H1 (cell line): Measurements from ENCODE around the gene MRTO4. TPM values are rescaled to one million over a fixed set of nuclear protein-coding genes. Genes with fewer than 3 reads are reported as not detected.

ENCODE experiments used
- CTCF ChIA-PET: fragments of 300-600 bp; sonication (Branson Sonifier 250); formaldehyde crosslinking; loops from one replicate; lab custom pipeline; 2021; ENCODE audit not compliant: partially characterized antibody; lab: Charles Lee
- POLR2A ChIA-PET: fragments of 300-600 bp; sonication (Branson Sonifier 250); formaldehyde crosslinking; loops from one replicate; lab custom pipeline; 2021; ENCODE audit warnings: inconsistent platforms; ENCODE audit not compliant: partially characterized antibody; lab: Charles Lee
- DNase-seq, 2 experiments: peaks; one replicate each; pipeline versions ENCODE4 v3.0.0 to v3.0.0-alpha.2; 2010 to 2022; ENCODE audit warnings: low spot score in 2 of 2, low read depth in 1 of 2, mixed read lengths in 1 of 2
- FAIRE-seq: peaks from 2 replicates; lab custom pipeline; 2011; peaks lifted over from hg19 to GRCh38; lab: Jason Lieb, UNC
- H2AFZ ChIP-seq: 2 replicates; pipeline ENCODE4 v1.8.1; 2012; ENCODE audit warnings: low read length, inconsistent platforms
- H2AK5ac ChIP-seq: 2 replicates; pipeline ENCODE4 v1.6.1; 2013; ENCODE audit warnings: low read depth, low read length
- H2BK120ac ChIP-seq: replicated peaks from 2 replicates; pipeline ENCODE3; 2013; ENCODE audit warnings: low read depth, low read length, inconsistent platforms
- H2BK12ac ChIP-seq: 2 replicates; pipeline ENCODE4 v1.6.1; 2013; ENCODE audit warnings: low read depth, low read length
- H2BK15ac ChIP-seq: 2 replicates; pipeline ENCODE4 v1.6.1; 2013; ENCODE audit warnings: low read length
- H2BK20ac ChIP-seq: 2 replicates; pipeline ENCODE4 v1.6.1; 2013; ENCODE audit warnings: low read length
- H2BK5ac ChIP-seq: 2 replicates; pipeline ENCODE4 v1.6.1; 2013; ENCODE audit warnings: low read depth, low read length
- H3K14ac ChIP-seq: 2 replicates; pipeline ENCODE4 v1.6.1; 2013; ENCODE audit warnings: inconsistent platforms; ENCODE audit not compliant: insufficient read length
- H3K18ac ChIP-seq: 2 replicates; pipeline ENCODE4 v1.6.1; 2013; ENCODE audit warnings: low read length; ENCODE audit errors: extremely low read depth
- H3K23ac ChIP-seq: 2 replicates; pipeline ENCODE4 v1.6.1; 2013; ENCODE audit warnings: inconsistent platforms; ENCODE audit not compliant: insufficient read length
- H3K23me2 ChIP-seq: 2 replicates; pipeline ENCODE4 v1.6.1; 2013; ENCODE audit warnings: low read depth, low read length
- H3K27ac ChIP-seq: 2 replicates; pipeline ENCODE4 v1.6.1; 2011; ENCODE audit warnings: low read depth, low read length, inconsistent platforms
- H3K27me3 ChIP-seq, 4 experiments: replicated peaks in 1 of 4; 1 replicate in 1 of 4; 2 replicates in 3 of 4; pipeline versions ENCODE4 v1.6.1 to v1.8.1; 2011 to 2013; ENCODE audit warnings: low read length in 3 of 4, mild to moderate bottlenecking in 3 of 4, inconsistent platforms in 2 of 4, mixed read lengths in 2 of 4, moderate library complexity in 1 of 4; ENCODE audit not compliant: control insufficient read depth in 3 of 4, insufficient read depth in 3 of 4; ENCODE audit errors: extremely low read depth in 1 of 4
- H3K36me3 ChIP-seq, 4 experiments: 2 replicates each; pipeline versions ENCODE4 v1.6.1 to v1.8.1; 2011 to 2013; ENCODE audit warnings: mild to moderate bottlenecking in 4 of 4, low read length in 3 of 4, moderate library complexity in 2 of 4, control low read depth in 1 of 4, inconsistent platforms in 1 of 4; ENCODE audit not compliant: insufficient read depth in 4 of 4, control insufficient read depth in 2 of 4
- H3K4ac ChIP-seq: replicated peaks from 2 replicates; pipeline ENCODE3; 2013; ENCODE audit warnings: low read length, low read depth, mixed read lengths, inconsistent platforms; ENCODE audit not compliant: insufficient read length
- H3K4me1 ChIP-seq, 4 experiments: replicated peaks in 1 of 4; 1 replicate in 1 of 4; 2 replicates in 3 of 4; pipeline versions ENCODE4 v1.6.1 to v1.8.1; 2011 to 2013; ENCODE audit warnings: low read length in 3 of 4, inconsistent platforms in 2 of 4, mixed read lengths in 1 of 4; ENCODE audit not compliant: insufficient read depth in 4 of 4, control insufficient read depth in 3 of 4
- H3K4me2 ChIP-seq, 2 experiments: 2 replicates each; pipeline versions ENCODE4 v1.6.1 to v1.8.1; 2011 to 2013; ENCODE audit warnings: low read depth in 2 of 2, low read length in 2 of 2, control low read depth in 1 of 2, inconsistent platforms in 1 of 2, mild to moderate bottlenecking in 1 of 2; ENCODE audit not compliant: insufficient read depth in 1 of 2
- H3K4me3 ChIP-seq, 4 experiments: fragments of 200-600, 300-600 bp in 1 of 4; sonication (generic), shearing (Covaris generic), sonication (Bioruptor Twin) in 1 of 4; 2 replicates each; pipeline versions ENCODE4 v1.5.1 to v1.8.1; 2011 to 2016; ENCODE audit warnings: low read length in 4 of 4, low read depth in 3 of 4, control low read depth in 2 of 4, inconsistent platforms in 2 of 4, mild to moderate bottlenecking in 2 of 4, mixed read lengths in 1 of 4, moderate library complexity in 1 of 4; ENCODE audit not compliant: insufficient read depth in 2 of 4; ENCODE audit errors: extremely low read depth in 1 of 4
- H3K56ac ChIP-seq: replicated peaks from 2 replicates; pipeline ENCODE3; 2013; ENCODE audit warnings: low read depth, mild to moderate bottlenecking, mixed read lengths, low read length, inconsistent platforms; ENCODE audit not compliant: insufficient read length
- H3K79me1 ChIP-seq: 2 replicates; pipeline ENCODE4 v1.6.1; 2013; ENCODE audit warnings: low read depth, low read length, control low read depth
- H3K79me2 ChIP-seq, 2 experiments: 2 replicates each; pipeline versions ENCODE4 v1.6.1 to v1.8.1; 2012 to 2013; ENCODE audit warnings: low read length in 2 of 2, mild to moderate bottlenecking in 2 of 2, inconsistent platforms in 1 of 2; ENCODE audit not compliant: insufficient read depth in 2 of 2, control insufficient read depth in 1 of 2
- H3K9ac ChIP-seq, 4 experiments: replicated peaks in 1 of 4; 1 replicate in 1 of 4; 2 replicates in 3 of 4; pipeline versions ENCODE4 v1.6.1 to v1.8.1; 2011 to 2013; ENCODE audit warnings: low read depth in 3 of 4, low read length in 3 of 4, control low read depth in 2 of 4, mild to moderate bottlenecking in 2 of 4, moderate library complexity in 2 of 4, inconsistent platforms in 1 of 4; ENCODE audit errors: extremely low read depth in 1 of 4
- H3K9me3 ChIP-seq, 2 experiments: 2 replicates each; pipeline versions ENCODE4 v1.6.1 to v1.8.1; 2012 to 2013; ENCODE audit warnings: mild to moderate bottlenecking in 2 of 2, moderate library complexity in 2 of 2, control low read depth in 1 of 2, inconsistent platforms in 1 of 2, low read depth in 1 of 2, low read length in 1 of 2, mixed read lengths in 1 of 2; ENCODE audit not compliant: insufficient read depth in 2 of 2
- H4K20me1 ChIP-seq, 2 experiments: replicated peaks in 1 of 2; 2 replicates each; pipeline versions ENCODE3 to v1.8.1; 2011 to 2013; ENCODE audit warnings: inconsistent platforms in 2 of 2, low read length in 2 of 2, mild to moderate bottlenecking in 1 of 2; ENCODE audit not compliant: insufficient read depth in 2 of 2, control insufficient read depth in 1 of 2
- H4K5ac ChIP-seq: 2 replicates; pipeline ENCODE4 v1.6.1; 2013; ENCODE audit warnings: low read length, low read depth, mixed read lengths, inconsistent platforms; ENCODE audit not compliant: insufficient read length
- H4K8ac ChIP-seq: 2 replicates; pipeline ENCODE4 v1.8.0; 2013; ENCODE audit warnings: mild to moderate bottlenecking, moderate library complexity, low read length, inconsistent platforms; ENCODE audit not compliant: insufficient read depth; ENCODE audit errors: extremely low read depth
- H4K91ac ChIP-seq: replicated peaks from 2 replicates; pipeline ENCODE3; 2013; ENCODE audit warnings: low read length, mixed read lengths, inconsistent platforms; ENCODE audit not compliant: insufficient read length
- WGBS, 2 experiments: shearing (Covaris generic) in 1 of 2; methylation state at CpG; one replicate each; pipeline versions ENCODE4 v1.1.6 to v1.1.7; 2013 to 2015; ENCODE audit warnings: low lambda C conversion rate in 2 of 2, mixed read lengths in 2 of 2, inconsistent platforms in 1 of 2, low coverage in 1 of 2, missing lambda C conversion rate in 1 of 2; ENCODE audit not compliant: insufficient replicate concordance in 2 of 2, insufficient coverage in 1 of 2, insufficient read length in 1 of 2; ENCODE audit errors: extremely low coverage in 1 of 2, missing lambda C conversion rate in 1 of 2; 5-methylcytosine and 5-hydroxymethylcytosine counted together
- polyA plus RNA-seq, 7 experiments: library from polyadenylated mRNA; depleted of rRNA in 3 of 7; stranded (reverse) in 5 of 7; unstranded in 2 of 7; fragments of >200 nt in 5 of 7; fragments of 200-250 nt in 2 of 7; gene quantifications; 1 replicate in 5 of 7; 2 replicates in 1 of 7; 4 replicates in 1 of 7; pipeline versions ENCODE4 v1.2.1 to v1.2.3, GENCODE V29; 2011 to 2013; ENCODE audit warnings: missing spikeins in 2 of 7, mixed read lengths in 2 of 7
- total RNA-seq: library from RNA; stranded (reverse); fragmentation: NEBNext Ultra II Directional; extraction: Animal tissue kit (Norgen Biotek cat#: 25700); gene quantifications from 2 replicates; pipeline ENCODE4 v1.2.1, GENCODE V29; 2021

Gene MRTO4
- total and polyA plus RNA-seq, 2 of the 8 experiments (the other 6 are each of a cell fraction or from before 2014, with no cell fraction given): 36.9 to 64.3 TPM

DNA sequence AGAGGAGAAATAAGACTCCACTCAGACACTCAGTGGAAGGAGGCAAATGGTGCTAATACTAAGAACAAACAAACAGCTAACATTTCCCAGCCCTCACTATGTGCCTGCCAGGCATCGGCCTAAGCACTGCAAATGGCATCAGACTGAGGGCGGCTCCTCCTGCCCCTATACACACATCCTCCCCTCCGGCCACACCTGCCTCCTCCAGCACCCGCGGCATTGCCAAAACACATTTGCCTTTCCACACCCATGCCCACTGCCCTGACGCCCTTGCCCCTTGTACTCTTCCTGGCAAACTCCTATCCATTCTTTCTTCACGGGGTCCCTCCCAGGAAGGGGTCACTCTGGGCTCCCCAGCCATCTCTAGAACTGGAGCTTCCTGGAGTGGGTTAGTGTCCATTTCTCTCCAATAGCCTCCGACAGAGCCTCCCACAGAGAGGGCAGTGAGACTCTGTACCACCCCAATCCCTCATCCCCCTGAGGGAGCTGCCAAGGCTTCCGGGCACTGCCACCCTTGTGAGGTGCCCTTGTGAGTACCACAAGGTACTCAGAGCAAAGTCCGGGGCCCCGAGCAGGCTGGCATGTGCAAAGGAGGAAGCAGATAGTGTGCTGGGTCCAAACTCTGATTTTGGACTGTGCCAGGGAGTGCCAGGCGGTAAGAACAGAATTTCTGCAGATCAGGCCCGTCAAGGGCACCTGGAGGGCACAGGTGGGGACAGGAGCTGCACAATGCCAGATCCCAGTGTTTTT is 36.0 kb downstream of the MRTO4 start:
- Histone ChIP-seq H2BK5ac (no peak overlapping the region), H3K79me1 (no peaks in the 10 kb centered on the region), H2BK120ac (no peak overlapping the region), H3K14ac (no peak overlapping the region), H3K36me3 (no peaks in the 10 kb centered on the region), H3K56ac (no peak overlapping the region), H3K27me3 (peaks cover 8 to 26% (median 20%) of the 10 kb centered on the region in 4 experiments), H4K91ac (no peak overlapping the region), H3K9ac (no peak overlapping the region), H3K23me2 (peaks cover 4% of the 10 kb centered on the region), H2BK15ac (no peak overlapping the region), H4K5ac (no peak overlapping the region), H3K4ac (no peak overlapping the region), H3K4me2 (no peak overlapping the region), H3K9me3 (no peaks in the 10 kb centered on the region), H3K4me3 (no peak overlapping the region), H2BK12ac (0 out of 2 replicates have a peak overlapping the region, but pooled peaks have one; percentile 3), H3K79me2 (no peaks in the 10 kb centered on the region), H3K4me1 (no peaks in the 10 kb centered on the region), H3K18ac (no peak overlapping the region), H3K23ac (no peak overlapping the region), H2BK20ac (no peak overlapping the region), H2AFZ (no peak overlapping the region), H4K20me1 (peaks cover 0 to 3% of the 10 kb centered on the region in 2 experiments), H4K8ac (no peak overlapping the region), H3K27ac (no peak overlapping the region), H2AK5ac (no peak overlapping the region)
- FAIRE-seq (no peak), DNase-seq (no peak)
- POLR2A ChIA-PET: interaction anchor here (0.5 to 1.8 kb wide), 7 partner anchors 10 to 303 kb away, joined by 3 to 7 read pairs (median 3); partner anchors contain the start of genes EMC1 and MRTO4
- CTCF ChIA-PET: interaction anchor here (0.6 to 1.3 kb wide), 3 partner anchors 24 to 614 kb away, joined by 3 read pairs; no protein-coding TSS in a partner anchor
- 85% methylated on average over 13 of the region's 13 CpGs; no CpG with 5 or more reads in 1 of the 2 experiments for WGBS, 2 experiments
